Heart right ventricle (tissue), 16 donors: ENCODE data around the gene REL. TPM values are rescaled to one million over a fixed set of nuclear protein-coding genes. Genes with fewer than 3 reads are reported as not detected.
"Not testable (repeated sequence)": the region's sequence is repeated elsewhere in the genome, so short reads cannot be mapped to it uniquely, and the experiment has no call there.

Source experiments
- ATAC-seq, 8 donors: fragments of 200-7000 bp; cut with Tn5 transposase; one replicate each; pipeline ENCODE4 v1.9.1; 2020; ENCODE audit warnings: mild to moderate bottlenecking in 8 of 8, moderate library complexity in 8 of 8, moderate number of reproducible peaks in 1 of 8
- DNase-seq, 2 donors: peaks; one replicate each; pipeline ENCODE4 v3.0.0-alpha.2; 2020
- H3K27ac ChIP-seq, 10 donors: fragments of 200-600 bp; sonication (generic) in 2 of 10; one replicate each; pipeline versions ENCODE4 v1.5.0 to v1.8.0; 2020 to 2022; ENCODE audit warnings: mild to moderate bottlenecking in 3 of 10
- H3K27me3 ChIP-seq, 7 donors: fragments of 200-600 bp; one replicate each; pipeline ENCODE4 v1.8.0; 2021 to 2022; ENCODE audit warnings: mild to moderate bottlenecking in 2 of 7
- H3K36me3 ChIP-seq, 9 donors: fragments of 200-600 bp; sonication (generic) in 1 of 9; one replicate each; pipeline versions ENCODE4 v1.5.0 to v1.8.0; 2020 to 2022; ENCODE audit warnings: mild to moderate bottlenecking in 2 of 9
- H3K4me1 ChIP-seq, 9 donors: fragments of 200-600 bp; sonication (generic) in 1 of 9; one replicate each; pipeline versions ENCODE4 v1.5.0 to v1.8.0; 2020 to 2022; ENCODE audit warnings: mild to moderate bottlenecking in 4 of 9
- H3K4me3 ChIP-seq, 10 donors: fragments of 200-600 bp; sonication (generic) in 2 of 10; one replicate each; pipeline versions ENCODE4 v1.5.0 to v1.8.0; 2020 to 2022; ENCODE audit warnings: mild to moderate bottlenecking in 7 of 10, moderate library complexity in 2 of 10
- H3K9me3 ChIP-seq, 11 donors: fragments of 200-600 bp in 10 of 11; sonication (generic) in 2 of 11; one replicate each; pipeline versions ENCODE4 v1.5.0 to v1.8.0; 2013 to 2022; ENCODE audit warnings: mild to moderate bottlenecking in 2 of 11, control low read depth in 1 of 11, moderate library complexity in 1 of 11
- WGBS, 2 donors: extraction: QIAGEN DNeasy Blood & Tissue Kit; methylation state at CpG; one replicate each; pipeline ENCODE4 v1.1.7; 2013; ENCODE audit warnings: inconsistent platforms in 1 of 2; 5-methylcytosine and 5-hydroxymethylcytosine counted together
- intact Hi-C, 10 donors: fragments of 100-400 bp; cut with DNase I; formaldehyde crosslinking; loops; one replicate each; pipeline versions ENCODE4 v1.11.1 to v1.14.2; 2022
- polyA plus RNA-seq, 2 donors: library from polyadenylated mRNA; stranded (reverse); fragments of 200-250 nt; gene quantifications; one replicate each; pipeline ENCODE4 v1.2.3, GENCODE V29; 2013
- total RNA-seq, 10 donors: library from RNA; stranded (reverse); fragmentation: NEBNext Ultra II Directional in 3 of 10; extraction: Animal tissue kit (Norgen Biotek cat#: 25700) in 3 of 10; gene quantifications; one replicate each; pipeline versions ENCODE4 v1.2.1 to v1.2.4, GENCODE V29; 2021 to 2023
- TF ChIP-seq, protein P1 (sequence below), 9 donors: fragments of 200-600 bp; sonication (generic) in 2 of 9; IDR thresholded peaks; one replicate each; pipeline versions ENCODE4 v1.5.0 to v1.8.0; 2021 to 2022; ENCODE audit warnings: antibody characterized with exemption in 9 of 9, mild to moderate bottlenecking in 5 of 9, moderate library complexity in 1 of 9
- donor health status: Arrhythmogenic right ventricular cardiomyopathy.
- donor health status: ischemic (EF 13 %, LVEDD 7.1; RV severe dilation, severe dysfunction).
- donor health status: healthy with polysubstance abuse.
- donor health status: DM: no; HTN: yes; CAD: no.
- donor health status: DM: no; HTN: no; CAD: no.
- donor health status: ischemic (EF 25% LVEDD 6.9; RV normal size, moderate dysfunction).
- donor health status: ischemic (EF 25% LVEDD 5.7; RV mildly dilated, moderate dysfunction).
- donor health status: healthy.
- donor health status: DM: yes; HTN: yes; CAD: no.
- donor health status: Ischemic cardiomyopathy.
- donor health status: ischemic (EF 35%, LVEDD 5.7; RV mildly dilated, moderate dysfunction).
- donor health status: nonischemic (EF 11% LVEDD 7.7; RV severe dilation, severe dysfunction).
- donor health status: DM: yes; HTN: yes; CAD: no.
- donor health status: PGD.
- donor health status: ischemic (EF 29% LVEDD 5.4; RV normal size, mild dysfunction).
- donor health status: nonischemic (EF 23%, LVEDD 6.1; RV moderate dilation, normal function).

The REL gene
- total and polyA plus RNA-seq, 12 donors = 0.49 to 11.7 (median 6.4) TPM

DNA sequence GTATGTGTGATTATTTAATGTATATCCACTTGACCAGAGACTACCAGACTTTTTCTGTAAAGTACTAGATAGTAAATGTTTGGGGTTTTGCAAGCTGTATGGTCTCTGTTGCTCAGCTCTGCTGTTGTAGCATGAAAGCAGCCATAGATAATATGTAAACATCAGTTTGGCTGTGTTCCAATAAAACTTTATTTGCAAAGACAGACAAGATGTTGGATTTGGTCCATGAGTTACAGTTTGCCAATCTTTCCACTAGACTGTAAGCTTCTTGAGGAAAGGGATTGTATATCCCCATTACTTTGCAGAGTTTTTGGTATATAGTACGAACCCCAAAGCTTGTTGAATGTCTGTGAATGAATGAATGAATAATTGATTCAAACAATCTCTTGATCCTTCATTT is 17.2 kb downstream of the REL start:
- no peak overlapping the region for H3K27ac ChIP-seq
- H3K36me3 ChIP-seq = peaks cover 0 to 100% (median 51%) of the 10 kb centered on the region in 9 donors
- intact Hi-C loops = no loop called here
- peaks cover 0 to 12% (median 0%) of the 10 kb centered on the region in 9 donors for H3K4me1 ChIP-seq
- H3K9me3 ChIP-seq = no peaks in the 10 kb centered on the region
- 97 to 99% methylated on average over 1 of the region's 1 CpG for WGBS, 2 donors
- ATAC-seq (no peak), DNase-seq (no peak)
- no peaks in the 10 kb centered on the region for H3K27me3 ChIP-seq
- H3K4me3 ChIP-seq = no peak overlapping the region
- TF ChIP-seq, protein P1, sequence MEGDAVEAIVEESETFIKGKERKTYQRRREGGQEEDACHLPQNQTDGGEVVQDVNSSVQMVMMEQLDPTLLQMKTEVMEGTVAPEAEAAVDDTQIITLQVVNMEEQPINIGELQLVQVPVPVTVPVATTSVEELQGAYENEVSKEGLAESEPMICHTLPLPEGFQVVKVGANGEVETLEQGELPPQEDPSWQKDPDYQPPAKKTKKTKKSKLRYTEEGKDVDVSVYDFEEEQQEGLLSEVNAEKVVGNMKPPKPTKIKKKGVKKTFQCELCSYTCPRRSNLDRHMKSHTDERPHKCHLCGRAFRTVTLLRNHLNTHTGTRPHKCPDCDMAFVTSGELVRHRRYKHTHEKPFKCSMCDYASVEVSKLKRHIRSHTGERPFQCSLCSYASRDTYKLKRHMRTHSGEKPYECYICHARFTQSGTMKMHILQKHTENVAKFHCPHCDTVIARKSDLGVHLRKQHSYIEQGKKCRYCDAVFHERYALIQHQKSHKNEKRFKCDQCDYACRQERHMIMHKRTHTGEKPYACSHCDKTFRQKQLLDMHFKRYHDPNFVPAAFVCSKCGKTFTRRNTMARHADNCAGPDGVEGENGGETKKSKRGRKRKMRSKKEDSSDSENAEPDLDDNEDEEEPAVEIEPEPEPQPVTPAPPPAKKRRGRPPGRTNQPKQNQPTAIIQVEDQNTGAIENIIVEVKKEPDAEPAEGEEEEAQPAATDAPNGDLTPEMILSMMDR (IDR thresholded peaks at IDR 0.05) = no peak

DNA sequence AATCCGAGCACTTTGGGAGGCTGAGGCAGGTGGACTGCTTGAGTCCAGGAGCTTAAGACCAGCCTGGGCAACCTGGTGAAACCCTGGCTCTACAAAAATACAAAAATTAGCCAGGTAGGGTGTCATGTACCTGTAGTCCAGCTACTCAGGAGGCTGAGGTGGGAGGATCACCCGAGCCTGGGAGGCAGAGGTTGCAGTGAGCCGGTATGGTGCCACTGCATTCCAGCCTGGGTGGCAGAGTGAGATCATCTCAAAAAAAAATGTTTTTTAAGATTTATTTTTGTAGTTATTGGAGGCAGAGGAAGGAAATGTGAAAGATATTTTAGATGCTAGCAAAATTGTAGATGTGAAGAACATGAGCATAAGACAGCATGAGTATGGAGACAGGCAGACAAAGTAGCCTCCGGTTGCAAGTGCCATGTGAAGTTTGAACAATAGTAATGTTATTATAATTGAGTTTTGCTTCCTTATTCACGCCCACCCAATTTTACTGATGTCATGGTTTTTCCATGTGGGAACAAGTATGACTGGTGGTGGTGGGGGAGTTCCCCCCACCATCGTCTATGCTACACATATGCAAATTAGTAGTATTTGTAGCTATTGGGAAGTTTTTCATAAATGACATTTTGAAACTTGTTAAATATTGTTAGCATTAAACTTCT is 18.0 kb downstream of the REL start:
- 71 to 77% methylated on average over 6 of the region's 6 CpGs for WGBS, 2 donors
- Histone ChIP-seq H3K4me3 (no peak overlapping the region), H3K27ac (no peak overlapping the region), H3K27me3 (no peaks in the 10 kb centered on the region), H3K9me3 (no peaks in the 10 kb centered on the region), H3K4me1 (peaks cover 0 to 12% (median 0%) of the 10 kb centered on the region in 9 donors), H3K36me3 (peaks cover 0 to 100% (median 55%) of the 10 kb centered on the region in 9 donors)
- TF ChIP-seq, protein P1 (IDR thresholded peaks at IDR 0.05) = no peak
- DNase-seq (no peak), ATAC-seq (no peak)
- intact Hi-C loops = no loop called here

DNA sequence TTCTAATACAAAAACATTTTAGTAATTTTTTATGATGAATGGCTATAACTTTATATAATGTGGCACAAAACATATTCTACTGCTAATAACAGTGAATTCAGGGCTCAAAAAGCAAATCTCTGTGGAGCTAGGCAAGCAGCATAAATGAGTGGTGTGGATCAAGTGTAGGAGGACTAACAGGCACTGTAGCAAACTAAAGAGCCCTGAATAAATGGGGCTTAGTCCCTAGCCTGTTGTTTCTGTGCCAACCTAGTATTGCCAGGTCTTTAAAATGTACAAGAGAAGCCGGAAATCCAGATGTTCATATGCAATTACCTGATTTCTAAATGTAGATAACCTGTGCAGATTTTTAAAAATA is 18.5 kb downstream of the REL start:
- intact Hi-C loops = no loop called here
- no peak for ATAC-seq
- H3K4me3 ChIP-seq = no peak overlapping the region
- no peak overlapping the region for H3K27ac ChIP-seq
- H3K4me1 ChIP-seq = peaks cover 0 to 12% (median 0%) of the 10 kb centered on the region in 9 donors
- TF ChIP-seq, protein P1 (IDR thresholded peaks at IDR 0.05) = no peak
- 92 to 100% methylated on average over 1 of the region's 1 CpG for WGBS, 2 donors
- no peaks in the 10 kb centered on the region for H3K27me3 ChIP-seq
- no peak for DNase-seq
- H3K9me3 ChIP-seq = no peaks in the 10 kb centered on the region
- H3K36me3 ChIP-seq = peaks cover 0 to 100% (median 51%) of the 10 kb centered on the region in 9 donors

DNA sequence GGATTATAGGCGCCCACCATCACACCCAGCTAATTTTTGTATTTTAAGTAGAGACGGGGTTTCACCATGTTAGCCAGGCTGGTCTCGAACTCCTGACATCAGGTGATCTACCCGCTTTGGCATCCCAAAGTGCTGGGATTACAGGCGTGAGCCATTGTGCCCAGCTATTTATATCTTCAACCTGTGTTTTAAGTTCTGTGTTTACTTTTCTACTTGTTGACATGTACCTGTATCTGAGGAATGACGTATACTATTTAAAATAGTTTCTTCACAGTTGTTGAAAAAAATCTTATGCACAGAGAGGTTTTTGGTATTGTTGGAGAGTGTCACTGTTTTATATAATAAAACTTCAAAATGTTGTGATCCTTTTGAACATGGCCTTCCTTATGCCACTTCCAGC is 19.9 kb downstream of the REL start:
- H3K4me3 ChIP-seq, H3K27me3 ChIP-seq, intact Hi-C loops, H3K27ac ChIP-seq, DNase-seq, H3K9me3 ChIP-seq, ATAC-seq: not testable (repeated sequence)
- Histone ChIP-seq H3K36me3 (peaks cover 0 to 100% (median 41%) of the 10 kb centered on the region in 9 donors), H3K4me1 (peaks cover 0 to 12% (median 0%) of the 10 kb centered on the region in 9 donors)
- WGBS, 2 donors = 88 to 96% methylated on average over 6 of the region's 6 CpGs

DNA sequence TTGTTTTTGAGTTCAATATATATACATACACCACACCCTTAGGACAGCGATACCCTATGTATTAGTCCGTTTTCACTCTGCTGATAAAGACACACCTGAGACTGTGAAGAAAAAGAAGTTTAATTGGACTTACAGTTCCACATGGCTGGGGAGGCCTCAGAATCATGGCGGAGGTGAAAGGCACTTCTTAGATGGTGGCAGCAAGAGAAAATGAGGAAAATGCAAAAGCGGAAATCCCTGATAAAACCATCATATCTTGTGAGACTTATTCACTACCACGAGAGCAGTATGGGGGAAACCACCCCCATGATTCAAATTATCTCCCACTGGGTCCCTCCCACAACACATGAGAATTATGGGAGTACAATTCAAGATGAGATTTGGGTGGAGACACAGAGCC is 24.5 kb downstream of the REL start:
- H3K4me3 ChIP-seq, H3K9me3 ChIP-seq, DNase-seq, ATAC-seq, intact Hi-C loops, H3K27ac ChIP-seq, H3K27me3 ChIP-seq, H3K4me1 ChIP-seq: not testable (repeated sequence)
- 88 to 92% methylated on average over 5 of the region's 5 CpGs for WGBS, 2 donors
- peaks cover 0 to 99% (median 25%) of the 10 kb centered on the region in 9 donors for H3K36me3 ChIP-seq
